ENCODE measurements around the gene PPP1R17. TPM values are rescaled to one million over a fixed set of nuclear protein-coding genes. Genes with fewer than 3 reads are reported as not detected.

PPP1R17 gene
- total RNA-seq, 3 donors from 2014 or later: not detected

DNA sequence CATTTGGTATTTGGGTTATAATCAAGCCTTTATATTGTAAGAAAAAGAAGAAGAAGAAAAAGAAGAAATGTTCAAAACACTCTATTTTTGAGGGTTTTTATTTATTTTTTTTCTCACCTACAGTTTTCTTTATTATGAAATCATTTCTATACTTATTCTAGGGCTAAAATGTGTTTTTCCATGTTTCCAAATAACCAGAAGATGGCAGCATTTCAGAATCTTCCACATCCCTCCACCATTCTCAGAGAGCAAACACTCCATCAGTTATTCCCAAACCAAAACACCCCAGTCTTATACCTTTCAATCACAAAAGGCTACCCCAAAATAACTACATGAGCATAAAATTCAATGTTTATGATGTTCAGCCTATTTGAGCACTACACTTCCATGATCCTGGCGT lies 38.7 kb upstream of the PPP1R17 start:
- Histone ChIP-seq H3K27ac (no peak overlapping the region), H3K27me3 (no peaks in the 10 kb centered on the region), H3K9me3 (no peaks in the 10 kb centered on the region), H3K36me3 (no peaks in the 10 kb centered on the region), H3K4me3 (no peak overlapping the region), H3K4me1 (no peaks in the 10 kb centered on the region)
- intact Hi-C loops (cut with DNase I; ENCODE audit: low total_unique reads): no loop called here
- no peak for TF ChIP-seq POLR2AphosphoS5 (IDR thresholded peaks at IDR 0.05)
- no peak for TF ChIP-seq POLR2A (IDR thresholded peaks at IDR 0.05)
- TF ChIP-seq, protein P1, sequence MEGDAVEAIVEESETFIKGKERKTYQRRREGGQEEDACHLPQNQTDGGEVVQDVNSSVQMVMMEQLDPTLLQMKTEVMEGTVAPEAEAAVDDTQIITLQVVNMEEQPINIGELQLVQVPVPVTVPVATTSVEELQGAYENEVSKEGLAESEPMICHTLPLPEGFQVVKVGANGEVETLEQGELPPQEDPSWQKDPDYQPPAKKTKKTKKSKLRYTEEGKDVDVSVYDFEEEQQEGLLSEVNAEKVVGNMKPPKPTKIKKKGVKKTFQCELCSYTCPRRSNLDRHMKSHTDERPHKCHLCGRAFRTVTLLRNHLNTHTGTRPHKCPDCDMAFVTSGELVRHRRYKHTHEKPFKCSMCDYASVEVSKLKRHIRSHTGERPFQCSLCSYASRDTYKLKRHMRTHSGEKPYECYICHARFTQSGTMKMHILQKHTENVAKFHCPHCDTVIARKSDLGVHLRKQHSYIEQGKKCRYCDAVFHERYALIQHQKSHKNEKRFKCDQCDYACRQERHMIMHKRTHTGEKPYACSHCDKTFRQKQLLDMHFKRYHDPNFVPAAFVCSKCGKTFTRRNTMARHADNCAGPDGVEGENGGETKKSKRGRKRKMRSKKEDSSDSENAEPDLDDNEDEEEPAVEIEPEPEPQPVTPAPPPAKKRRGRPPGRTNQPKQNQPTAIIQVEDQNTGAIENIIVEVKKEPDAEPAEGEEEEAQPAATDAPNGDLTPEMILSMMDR (IDR thresholded peaks at IDR 0.05): no peak
- no peak for DNase-seq (ENCODE audit: low spot score in 2 of 2)

DNA sequence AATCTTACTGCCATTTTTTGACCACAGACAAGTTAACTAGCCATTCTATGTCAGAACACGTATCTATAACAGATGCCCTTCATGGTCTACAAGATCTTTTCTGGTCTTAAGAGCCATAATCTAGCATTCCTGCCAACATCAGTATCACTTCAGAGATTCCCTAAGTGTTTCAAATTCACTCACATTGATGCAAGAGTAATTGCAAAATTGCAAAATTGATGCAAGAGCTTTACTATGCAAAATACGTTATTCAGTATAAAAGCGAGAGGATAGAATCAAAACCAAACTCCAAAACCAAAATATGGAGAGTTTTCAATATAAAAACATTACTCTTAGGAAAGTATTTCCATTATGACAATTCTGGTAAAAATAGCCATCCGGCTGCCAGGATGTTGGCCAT lies 38.1 kb upstream of the PPP1R17 start:
- no peaks in the 10 kb centered on the region for H3K9me3 ChIP-seq

DNA sequence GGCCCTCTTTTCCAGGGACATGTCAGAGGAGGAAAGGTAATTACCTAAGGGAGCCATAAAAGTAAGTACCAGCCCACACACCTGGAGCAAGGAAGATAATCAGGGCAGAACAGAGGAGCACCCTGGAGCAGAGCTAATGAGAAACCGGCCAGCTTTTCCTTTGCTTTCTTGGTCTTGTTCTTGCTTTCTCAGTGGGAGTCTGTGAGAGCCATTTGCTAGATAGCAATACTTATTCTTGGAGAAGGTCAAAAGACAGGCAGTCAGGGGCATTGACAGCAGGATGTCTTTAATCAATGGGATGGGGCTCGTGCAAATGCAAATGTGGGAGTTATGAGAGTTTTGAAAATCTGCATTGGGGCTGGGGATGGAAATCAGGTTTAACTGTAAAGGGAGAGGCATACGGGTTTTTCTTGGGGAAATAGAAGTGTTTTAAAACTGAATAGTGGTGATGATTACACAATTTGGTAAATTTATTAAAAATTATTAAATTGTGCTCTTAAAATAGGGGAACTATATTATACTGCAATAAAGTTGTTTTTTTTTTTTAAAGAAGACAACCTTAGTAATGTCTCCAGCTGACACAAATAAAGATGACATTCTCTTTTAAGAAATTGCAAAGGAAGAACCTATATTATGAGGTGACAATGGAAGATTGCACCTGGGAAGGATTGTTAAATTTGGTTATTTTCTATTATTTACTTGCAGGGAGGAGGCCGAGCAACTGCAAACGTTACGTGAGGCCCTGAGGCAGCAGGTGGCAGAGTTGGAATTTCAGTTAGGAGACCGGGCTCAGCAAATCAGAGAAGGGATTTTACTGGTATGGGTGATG lies 35.6 kb upstream of the PPP1R17 start:
- no peaks in the 10 kb centered on the region for H3K4me1 ChIP-seq
- intact Hi-C loops (cut with DNase I; ENCODE audit: low total_unique reads): loop anchor here (10.0 kb wide), 1 partner anchor 517 kb away; no protein-coding TSS in a partner anchor

More for the DNA sequence above, 38.1 kb upstream of the PPP1R17 start:
- no peaks in the 10 kb centered on the region for H3K36me3 ChIP-seq
- H3K4me1 ChIP-seq: no peaks in the 10 kb centered on the region
- TF ChIP-seq POLR2A (IDR thresholded peaks at IDR 0.05) (no peak), POLR2AphosphoS5 (IDR thresholded peaks at IDR 0.05) (no peak)
- TF ChIP-seq, protein P1 (IDR thresholded peaks at IDR 0.05): no peak
- intact Hi-C loops (cut with DNase I; ENCODE audit: low total_unique reads): no loop called here
- H3K27ac ChIP-seq: no peak overlapping the region
- DNase-seq (ENCODE audit: low spot score in 2 of 2): no peak
- no peak overlapping the region for H3K4me3 ChIP-seq
- no peaks in the 10 kb centered on the region for H3K27me3 ChIP-seq

DNA sequence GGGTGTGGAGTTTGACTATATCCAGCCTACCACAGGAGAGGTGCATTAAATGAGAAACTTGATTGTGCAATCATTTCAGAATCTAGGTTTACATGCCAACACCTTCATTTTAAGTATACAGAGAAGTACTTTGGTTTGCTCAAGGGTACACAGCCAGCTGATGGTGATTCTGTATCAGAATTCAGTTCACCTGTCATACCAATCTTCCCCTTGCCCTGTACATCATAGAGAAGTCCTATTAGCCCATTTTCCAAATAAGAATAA lies 35.0 kb upstream of the PPP1R17 start:
- no peaks in the 10 kb centered on the region for H3K27me3 ChIP-seq
- H3K36me3 ChIP-seq: no peaks in the 10 kb centered on the region
- TF ChIP-seq POLR2AphosphoS5 (IDR thresholded peaks at IDR 0.05) (no peak), POLR2A (IDR thresholded peaks at IDR 0.05) (no peak)
- TF ChIP-seq, protein P1 (IDR thresholded peaks at IDR 0.05): no peak
- H3K27ac ChIP-seq: no peak overlapping the region
- no peaks in the 10 kb centered on the region for H3K4me1 ChIP-seq
- H3K9me3 ChIP-seq: no peaks in the 10 kb centered on the region
- H3K4me3 ChIP-seq: no peak overlapping the region
- DNase-seq (ENCODE audit: low spot score in 2 of 2): no peak
- intact Hi-C loops (cut with DNase I; ENCODE audit: low total_unique reads): loop anchor here (10.0 kb wide), 1 partner anchor 517 kb away; no protein-coding TSS in a partner anchor

More for the DNA sequence above, 35.6 kb upstream of the PPP1R17 start:
- DNase-seq (ENCODE audit: low spot score in 2 of 2): no peak
- H3K27me3 ChIP-seq: no peaks in the 10 kb centered on the region
- H3K36me3 ChIP-seq: no peaks in the 10 kb centered on the region
- TF ChIP-seq, protein P1 (IDR thresholded peaks at IDR 0.05): no peak
- no peak for TF ChIP-seq POLR2A (IDR thresholded peaks at IDR 0.05)
- no peak for TF ChIP-seq POLR2AphosphoS5 (IDR thresholded peaks at IDR 0.05)
- H3K27ac ChIP-seq: no peak overlapping the region
- no peak overlapping the region for H3K4me3 ChIP-seq
- H3K9me3 ChIP-seq: no peaks in the 10 kb centered on the region

DNA sequence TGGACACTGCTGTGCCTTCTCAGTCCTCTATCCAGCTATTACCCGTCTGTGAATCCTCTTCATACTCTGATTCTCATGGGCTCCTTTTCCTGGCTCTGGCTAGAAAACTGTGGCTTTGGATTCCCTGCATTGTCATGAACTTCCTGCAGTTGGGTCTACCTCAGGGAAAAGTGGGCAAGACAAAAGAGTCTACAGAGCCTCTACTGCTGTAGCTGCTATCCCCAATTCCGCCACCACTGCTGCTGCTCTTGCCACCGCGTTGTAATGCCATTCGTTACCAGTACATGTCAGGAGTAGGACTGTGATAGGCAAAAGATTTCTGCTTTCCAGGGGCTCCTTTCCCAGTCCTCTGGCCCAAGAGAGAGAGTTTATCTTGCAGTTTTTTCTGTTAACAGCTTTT lies 23.9 kb upstream of the PPP1R17 start:
- Histone ChIP-seq H3K36me3 (no peaks in the 10 kb centered on the region), H3K4me1 (no peaks in the 10 kb centered on the region), H3K27me3 (no peaks in the 10 kb centered on the region), H3K9me3 (no peaks in the 10 kb centered on the region), H3K4me3 (no peak overlapping the region), H3K27ac (no peak overlapping the region)
- intact Hi-C loops (cut with DNase I; ENCODE audit: low total_unique reads): loop anchor here (10.0 kb wide), 1 partner anchor 182 kb away; no protein-coding TSS in a partner anchor
- no peak for DNase-seq (ENCODE audit: low spot score in 2 of 2)
- no peak for TF ChIP-seq POLR2AphosphoS5 (IDR thresholded peaks at IDR 0.05)
- TF ChIP-seq POLR2A (IDR thresholded peaks at IDR 0.05): no peak
- TF ChIP-seq, protein P1 (IDR thresholded peaks at IDR 0.05): no peak

Data from breast epithelium (tissue), 4 donors.